H9 (cell line): ENCODE measurements around the gene THRAP3. TPM values are rescaled to one million over a fixed set of nuclear protein-coding genes. Genes with fewer than 3 reads are reported as not detected.
A peak's percentile ranks its signal among the peaks of the same experiment; 100 is the strongest.

Source experiments
- DNase-seq: peaks from one replicate; pipeline ENCODE4 v3.0.0-alpha.2; 2017
- H2AFZ ChIP-seq: one replicate; pipeline ENCODE4 v1.6.1; 2013; ENCODE audit warnings: mild to moderate bottlenecking, low read length, control low read depth, moderate library complexity
- H2AK5ac ChIP-seq: 2 replicates; pipeline ENCODE4 v1.6.1; 2013; ENCODE audit warnings: low read length, control low read depth, mixed read lengths; ENCODE audit not compliant: insufficient read length
- H2BK120ac ChIP-seq: one replicate; pipeline ENCODE4 v1.6.1; 2013; ENCODE audit warnings: low read depth, mild to moderate bottlenecking, low read length, control low read depth, inconsistent platforms; ENCODE audit not compliant: poor library complexity, severe bottlenecking
- H2BK12ac ChIP-seq: 2 replicates; pipeline ENCODE4 v1.6.1; 2013; ENCODE audit warnings: low read length, control low read depth, mixed read lengths, low read depth; ENCODE audit not compliant: insufficient read length
- H2BK15ac ChIP-seq: 2 replicates; pipeline ENCODE4 v1.6.1; 2013; ENCODE audit warnings: low read depth, low read length, control low read depth
- H2BK20ac ChIP-seq: one replicate; pipeline ENCODE4 v1.6.1; 2013; ENCODE audit warnings: low read depth, mild to moderate bottlenecking, low read length, control low read depth, inconsistent platforms; ENCODE audit not compliant: poor library complexity, severe bottlenecking
- H2BK5ac ChIP-seq: 2 replicates; pipeline ENCODE4 v1.6.1; 2013; ENCODE audit warnings: low read length, control low read depth, mixed read lengths; ENCODE audit not compliant: insufficient read length
- H3K14ac ChIP-seq: 2 replicates; pipeline ENCODE4 v1.6.1; 2013; ENCODE audit warnings: low read length, control low read depth; ENCODE audit not compliant: insufficient read depth
- H3K18ac ChIP-seq: 2 replicates; pipeline ENCODE4 v1.6.1; 2013; ENCODE audit warnings: low read depth, mild to moderate bottlenecking, mixed read lengths, low read length, control low read depth; ENCODE audit not compliant: insufficient read length
- H3K23ac ChIP-seq: 2 replicates; pipeline ENCODE4 v1.6.1; 2013; ENCODE audit warnings: low read length, control low read depth, mixed read lengths, low read depth; ENCODE audit not compliant: insufficient read length
- H3K23me2 ChIP-seq: 2 replicates; pipeline ENCODE4 v1.6.1; 2013; ENCODE audit warnings: low read depth, mild to moderate bottlenecking, mixed read lengths, low read length, control low read depth; ENCODE audit not compliant: insufficient read length, poor library complexity, severe bottlenecking
- H3K27ac ChIP-seq: 2 replicates; pipeline ENCODE4 v1.5.1; 2013; ENCODE audit warnings: low read length, control low read depth, mixed read lengths, low read depth; ENCODE audit not compliant: insufficient read length
- H3K27me3 ChIP-seq: 2 replicates; pipeline ENCODE4 v1.6.1; 2013; ENCODE audit warnings: low read length, control low read depth, inconsistent platforms; ENCODE audit not compliant: insufficient read depth
- H3K4ac ChIP-seq: 2 replicates; pipeline ENCODE4 v1.6.1; 2013; ENCODE audit warnings: low read depth, mild to moderate bottlenecking, control low read depth, inconsistent platforms, low read length, moderate library complexity
- H3K4me1 ChIP-seq: 2 replicates; pipeline ENCODE4 v1.6.1; 2013; ENCODE audit warnings: low read length, control low read depth, inconsistent platforms; ENCODE audit not compliant: insufficient read depth
- H3K4me2 ChIP-seq: 2 replicates; pipeline ENCODE4 v1.6.1; 2013; ENCODE audit warnings: low read length, control low read depth, mixed read lengths; ENCODE audit not compliant: insufficient read length, insufficient read depth
- H3K56ac ChIP-seq: 2 replicates; pipeline ENCODE4 v1.6.1; 2013; ENCODE audit warnings: low read depth, mild to moderate bottlenecking, mixed read lengths, low read length, control low read depth; ENCODE audit not compliant: insufficient read length
- H3K79me1 ChIP-seq: 2 replicates; pipeline ENCODE4 v1.6.1; 2013; ENCODE audit warnings: low read depth, mild to moderate bottlenecking, moderate library complexity, low read length, control low read depth, inconsistent platforms; ENCODE audit not compliant: insufficient read depth, poor library complexity, severe bottlenecking
- H3K79me2 ChIP-seq: 2 replicates; pipeline ENCODE4 v1.6.1; 2013; ENCODE audit warnings: low read length, control low read depth, inconsistent platforms; ENCODE audit not compliant: insufficient read depth
- H3K9ac ChIP-seq: 2 replicates; pipeline ENCODE4 v1.6.1; 2013; ENCODE audit warnings: low read length, control low read depth, mixed read lengths; ENCODE audit not compliant: insufficient read length; ENCODE audit errors: extremely low read depth
- H3K9me3 ChIP-seq: one replicate; pipeline ENCODE4 v1.6.1; 2013; ENCODE audit warnings: low read depth, low read length, inconsistent platforms; ENCODE audit not compliant: control insufficient read depth
- H3T11ph ChIP-seq: one replicate; pipeline ENCODE4 v1.6.1; 2013; ENCODE audit warnings: mild to moderate bottlenecking, low read length, control low read depth, inconsistent platforms
- H4K20me1 ChIP-seq: one replicate; pipeline ENCODE4 v1.6.1; 2013; ENCODE audit not compliant: control insufficient read depth, insufficient read length, insufficient read depth
- H4K5ac ChIP-seq: 2 replicates; pipeline ENCODE4 v1.6.1; 2013; ENCODE audit warnings: low read depth, mild to moderate bottlenecking, mixed read lengths, low read length, control low read depth; ENCODE audit not compliant: insufficient read length
- H4K8ac ChIP-seq: replicated peaks from 2 replicates; pipeline ENCODE4 v1.6.1; 2013; ENCODE audit warnings: low read length, control low read depth, mixed read lengths, low read depth; ENCODE audit not compliant: insufficient read length
- H4K91ac ChIP-seq: 2 replicates; pipeline ENCODE4 v1.6.1; 2013; ENCODE audit warnings: low read depth, mild to moderate bottlenecking, moderate library complexity, mixed read lengths, low read length, control low read depth; ENCODE audit not compliant: insufficient read length
- H3K27ac Mint-ChIP-seq, 3 experiments: 2 replicates in 2 of 3; 3 replicates in 1 of 3; pipeline ENCODE4 v1.8.0; 2020 to 2021; ENCODE audit warnings: mixed read lengths in 3 of 3, mild to moderate bottlenecking in 1 of 3, moderate library complexity in 1 of 3
- H3K27me3 Mint-ChIP-seq: 2 replicates; pipeline ENCODE4 v1.8.0; 2021; ENCODE audit warnings: low read depth, mild to moderate bottlenecking, moderate library complexity, mixed read lengths
- H3K36me3 Mint-ChIP-seq, 3 experiments: 2 replicates in 2 of 3; 3 replicates in 1 of 3; pipeline ENCODE4 v1.8.0; 2020 to 2021; ENCODE audit warnings: low read depth in 3 of 3, mixed read lengths in 3 of 3; ENCODE audit not compliant: insufficient read depth in 1 of 3
- H3K4me1 Mint-ChIP-seq, 2 experiments: 2 replicates each; pipeline ENCODE4 v1.8.0; 2020; ENCODE audit warnings: mixed read lengths in 2 of 2
- H3K4me3 Mint-ChIP-seq, 2 experiments: 2 replicates in 1 of 2; 3 replicates in 1 of 2; pipeline ENCODE4 v1.8.0; 2020 to 2021; ENCODE audit warnings: mild to moderate bottlenecking in 2 of 2, mixed read lengths in 2 of 2, moderate library complexity in 1 of 2
- H3K9me3 Mint-ChIP-seq, 2 experiments: 2 replicates in 1 of 2; 3 replicates in 1 of 2; pipeline ENCODE4 v1.8.0; 2020; ENCODE audit warnings: mild to moderate bottlenecking in 2 of 2, mixed read lengths in 2 of 2, moderate library complexity in 1 of 2
- CTCF ChIP-seq: fragments of 200-600 bp; sonication (generic); conservative IDR thresholded peaks from 3 replicates; pipeline ENCODE4 v1.8.0; 2021; ENCODE audit warnings: antibody characterized with exemption, mild to moderate bottlenecking
- WGBS: extraction: QIAGEN DNeasy Blood & Tissue Kit; methylation state at CpG from one replicate; pipeline ENCODE4 v1.1.7; 2013; ENCODE audit warnings: missing lambda C conversion rate, low lambda C conversion rate, mixed read lengths; ENCODE audit not compliant: insufficient read length; ENCODE audit errors: extremely low coverage; 5-methylcytosine and 5-hydroxymethylcytosine counted together
- total RNA-seq: library from RNA; stranded (reverse); gene quantifications from 2 replicates; pipeline ENCODE4 v1.2.1, GENCODE V29; 2021

THRAP3 gene
- total RNA-seq, 1 experiment from 2014 or later, result 186 TPM

- H3K4me3 Mint-ChIP-seq, result no peak overlapping the region
- no peaks in the 10 kb centered on the region for H3K9me3 ChIP-seq
- no peaks in the 10 kb centered on the region for H3K79me2 ChIP-seq
- H3K36me3 Mint-ChIP-seq, result peaks cover 17 to 22% (median 19%) of the 10 kb centered on the region in 3 experiments
- H3K18ac ChIP-seq, result no peak overlapping the region
- no peak overlapping the region for H2BK20ac ChIP-seq
- no peak overlapping the region for H3K27ac ChIP-seq
- no peak overlapping the region for H2BK5ac ChIP-seq
- H2AFZ ChIP-seq, result no peak overlapping the region
- H4K8ac ChIP-seq, result no peak overlapping the region
- no peak overlapping the region for H3K56ac ChIP-seq
- peak overlapping the region in 2 of 3 experiments; percentile 23 to 40; a peak in 2 of 7 replicates for H3K27ac Mint-ChIP-seq
- no peaks in the 10 kb centered on the region; the same call in 1 of the 2 replicates for H3K27me3 Mint-ChIP-seq
- no CpG with 5 or more reads among the region's 2 CpGs for WGBS
- H3K14ac ChIP-seq, result no peak overlapping the region
- H2AK5ac ChIP-seq, result no peak overlapping the region
- no peak overlapping the region for H3K4me2 ChIP-seq
- TF ChIP-seq CTCF, result no peak
- peaks cover 21 to 31% of the 10 kb centered on the region in 2 experiments for H3K4me1 Mint-ChIP-seq
- no peak overlapping the region for H2BK120ac ChIP-seq
- no peak for DNase-seq
- no peak overlapping the region for H3K23ac ChIP-seq
- no peaks in the 10 kb centered on the region for H3K27me3 ChIP-seq
- peaks cover 2% of the 10 kb centered on the region for H4K20me1 ChIP-seq
- H3K23me2 ChIP-seq, result peaks cover 5% of the 10 kb centered on the region
- H3K9me3 Mint-ChIP-seq, result no peaks in the 10 kb centered on the region
- H3K4ac ChIP-seq, result no peak overlapping the region
- H4K91ac ChIP-seq, result no peak overlapping the region
- no peak overlapping the region for H4K5ac ChIP-seq
- no peaks in the 10 kb centered on the region for H3K79me1 ChIP-seq
- H3T11ph ChIP-seq, result no peak overlapping the region
- no peak overlapping the region for H2BK15ac ChIP-seq
- no peak overlapping the region for H3K9ac ChIP-seq
- H2BK12ac ChIP-seq, result no peak overlapping the region
- H3K4me1 ChIP-seq, result 0 out of 2 replicates have a peak, but pooled peaks cover 3% of the 10 kb centered on the region
Observed at GRCh38 chr1:36183309-36183856, 40.9 kb upstream of the THRAP3 start.
